Peyer's patch (tissue), 4 donors: ENCODE results near the gene DNPH1.

Experiments used
- CTCF ChIP-seq, 6 experiments: fragments of 450-650 bp in 4 of 6; fragments of 200-600 bp in 2 of 6; sonication (generic) in 1 of 6; IDR thresholded peaks; one replicate each; pipeline ENCODE4 v1.5.1; 2017 to 2019; ENCODE audit warnings: antibody characterized with exemption in 6 of 6, mild to moderate bottlenecking in 3 of 6, moderate library complexity in 1 of 6
- POLR2A ChIP-seq, 2 donors: fragments of 450-650 bp; IDR thresholded peaks; one replicate each; pipeline ENCODE4 v1.5.1; 2017; ENCODE audit warnings: antibody characterized with exemption in 2 of 2, mild to moderate bottlenecking in 2 of 2, moderate library complexity in 2 of 2

DNA sequence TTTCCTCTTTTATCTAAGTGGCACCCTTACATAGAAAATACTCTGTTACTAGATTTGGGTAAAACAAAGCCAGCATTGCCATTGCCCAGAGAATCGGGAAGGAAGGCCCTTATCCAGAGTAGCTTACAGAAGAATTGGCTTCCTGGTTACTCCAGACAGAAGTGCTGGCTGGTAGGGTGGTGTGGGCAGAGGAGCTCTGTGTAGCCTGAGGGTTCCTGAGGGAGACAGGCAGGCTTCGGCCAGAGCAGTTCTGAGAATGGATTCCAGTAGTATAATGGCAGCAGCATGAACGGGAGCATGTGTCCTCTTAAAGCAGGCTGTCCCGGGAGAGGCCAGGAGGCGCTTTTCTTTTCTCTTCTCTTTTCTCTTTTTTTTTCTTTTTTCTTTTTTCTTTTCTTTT lies 35.4 kb downstream of the DNPH1 start:
- no peak for TF ChIP-seq CTCF (IDR thresholded peaks at IDR 0.05)
- TF ChIP-seq POLR2A (IDR thresholded peaks at IDR 0.05), result no peak
